A673 (cell line): ENCODE data around the gene WDR54. TPM values are rescaled to one million over a fixed set of nuclear protein-coding genes. Genes with fewer than 3 reads are reported as not detected.

Experiments used
- BruUV-seq: library from RNA; stranded (reverse); fragments of 400-500 nt; replicated peaks from 2 replicates; lab custom pipeline; 2021; lab: Mats Ljungman, UMichigan
- CTCF ChIA-PET: fragments of 300-600 bp; sonication (Branson Sonifier 250); formaldehyde crosslinking; loops from one replicate; lab custom pipeline; 2022; ENCODE audit warnings: antibody characterized with exemption; lab: Charles Lee
- POLR2A ChIA-PET: fragments of 300-600 bp; sonication (Branson Sonifier 250); formaldehyde crosslinking; loops from one replicate; lab custom pipeline; 2022; ENCODE audit warnings: antibody characterized with exemption; ENCODE audit not compliant: low non-redundant PET; lab: Charles Lee
- DNase-seq: peaks from one replicate; pipeline ENCODE4 v3.0.0-alpha.2; 2015; ENCODE audit warnings: low spot score
- H3K27ac ChIP-seq: fragments of 200-600 bp; sonication (generic); 2 replicates; pipeline ENCODE4 v1.5.1; 2016; ENCODE audit warnings: mixed run types, low read depth, mild to moderate bottlenecking, mixed read lengths, antibody characterized with exemption, low read length; ENCODE audit not compliant: poor library complexity, severe bottlenecking
- H3K27me3 ChIP-seq: fragments of 200-600 bp; sonication (generic); replicated peaks from 2 replicates; pipeline ENCODE4 v1.6.1; 2017; ENCODE audit warnings: mixed run types, low read depth, mild to moderate bottlenecking, mixed read lengths, antibody characterized with exemption, low read length; ENCODE audit not compliant: insufficient read depth, poor library complexity
- H3K36me3 ChIP-seq: fragments of 200-600 bp; sonication (generic); 2 replicates; pipeline ENCODE4 v1.6.1; 2016; ENCODE audit warnings: mixed run types, mild to moderate bottlenecking, mixed read lengths, antibody characterized with exemption, low read length; ENCODE audit not compliant: insufficient read depth, poor library complexity, severe bottlenecking
- H3K4me1 ChIP-seq: fragments of 200-600 bp; sonication (generic); 2 replicates; pipeline ENCODE4 v1.6.1; 2017; ENCODE audit warnings: mixed run types, mild to moderate bottlenecking, mixed read lengths, antibody characterized with exemption, low read length; ENCODE audit not compliant: insufficient read depth, poor library complexity, severe bottlenecking
- H3K4me3 ChIP-seq: fragments of 200-600 bp; sonication (generic); 2 replicates; pipeline ENCODE4 v1.5.1; 2016; ENCODE audit warnings: low read depth, mixed run types, mild to moderate bottlenecking, mixed read lengths, low read length; ENCODE audit not compliant: poor library complexity, severe bottlenecking
- H3K9me3 ChIP-seq: fragments of 200-600 bp; sonication (generic); 2 replicates; pipeline ENCODE4 v1.6.1; 2016; ENCODE audit warnings: mixed run types, low read depth, mild to moderate bottlenecking, mixed read lengths, antibody characterized with exemption, low read length; ENCODE audit not compliant: poor library complexity, severe bottlenecking
- EZH2 ChIP-seq: fragments of 200-600 bp; sonication (generic); IDR thresholded peaks from 2 replicates; pipeline ENCODE4 v1.6.1; 2017; ENCODE audit warnings: borderline replicate concordance, low read depth, mild to moderate bottlenecking, mixed read lengths, antibody characterized with exemption, low read length; ENCODE audit not compliant: poor library complexity, severe bottlenecking
- intact Hi-C: fragments of 100-400 bp; cut with micrococcal nuclease; formaldehyde crosslinking; loops from one replicate; pipeline ENCODE4 v1.10.0; 2022; ENCODE audit not compliant: unreplicated experiment
- total RNA-seq: library from RNA; stranded (reverse); gene quantifications from 2 replicates; pipeline ENCODE4 v1.2.3, GENCODE V29; 2021
- TF ChIP-seq, protein P1 (sequence below): fragments of 300-800, 200-600 bp; sonication (generic); conservative IDR thresholded peaks from 2 replicates; pipeline ENCODE4 v1.5.1; 2017; ENCODE audit warnings: low read depth, mild to moderate bottlenecking, antibody characterized with exemption, low read length, moderate library complexity, mixed read lengths

The WDR54 gene
- total RNA-seq, 1 experiment from 2014 or later, result 41.1 TPM

DNA sequence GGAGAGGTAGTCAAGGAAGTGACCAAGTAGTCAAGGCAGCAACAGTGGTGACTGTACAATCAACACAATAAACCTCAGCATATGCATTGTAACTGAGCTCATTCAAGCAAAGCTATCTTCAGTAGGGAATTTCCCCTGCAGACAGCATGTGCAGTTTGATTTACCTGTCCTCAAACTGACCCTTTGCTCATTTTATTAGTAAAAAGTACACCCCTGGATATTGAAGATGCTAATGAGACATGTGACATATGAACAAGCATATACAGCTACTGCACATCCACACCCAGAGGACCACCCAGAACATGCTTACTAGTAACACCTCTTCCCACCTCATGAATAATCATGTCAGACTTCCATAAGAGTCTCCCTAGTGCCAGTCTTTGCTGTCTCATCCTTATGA is 15.5 kb upstream of the WDR54 start:
- Histone ChIP-seq H3K4me3 (no peak overlapping the region), H3K27ac (no peak overlapping the region), H3K27me3 (no peaks in the 10 kb centered on the region), H3K36me3 (no peaks in the 10 kb centered on the region), H3K4me1 (no peaks in the 10 kb centered on the region), H3K9me3 (no peaks in the 10 kb centered on the region)
- intact Hi-C loops, result no loop called here
- ChIA-PET CTCF (no interaction called here), POLR2A (no interaction called here)
- DNase-seq, result no peak
- BruUV-seq, result no TSS peak
- TF ChIP-seq, protein P1, sequence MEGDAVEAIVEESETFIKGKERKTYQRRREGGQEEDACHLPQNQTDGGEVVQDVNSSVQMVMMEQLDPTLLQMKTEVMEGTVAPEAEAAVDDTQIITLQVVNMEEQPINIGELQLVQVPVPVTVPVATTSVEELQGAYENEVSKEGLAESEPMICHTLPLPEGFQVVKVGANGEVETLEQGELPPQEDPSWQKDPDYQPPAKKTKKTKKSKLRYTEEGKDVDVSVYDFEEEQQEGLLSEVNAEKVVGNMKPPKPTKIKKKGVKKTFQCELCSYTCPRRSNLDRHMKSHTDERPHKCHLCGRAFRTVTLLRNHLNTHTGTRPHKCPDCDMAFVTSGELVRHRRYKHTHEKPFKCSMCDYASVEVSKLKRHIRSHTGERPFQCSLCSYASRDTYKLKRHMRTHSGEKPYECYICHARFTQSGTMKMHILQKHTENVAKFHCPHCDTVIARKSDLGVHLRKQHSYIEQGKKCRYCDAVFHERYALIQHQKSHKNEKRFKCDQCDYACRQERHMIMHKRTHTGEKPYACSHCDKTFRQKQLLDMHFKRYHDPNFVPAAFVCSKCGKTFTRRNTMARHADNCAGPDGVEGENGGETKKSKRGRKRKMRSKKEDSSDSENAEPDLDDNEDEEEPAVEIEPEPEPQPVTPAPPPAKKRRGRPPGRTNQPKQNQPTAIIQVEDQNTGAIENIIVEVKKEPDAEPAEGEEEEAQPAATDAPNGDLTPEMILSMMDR, result no peak
- no peak for TF ChIP-seq EZH2

DNA sequence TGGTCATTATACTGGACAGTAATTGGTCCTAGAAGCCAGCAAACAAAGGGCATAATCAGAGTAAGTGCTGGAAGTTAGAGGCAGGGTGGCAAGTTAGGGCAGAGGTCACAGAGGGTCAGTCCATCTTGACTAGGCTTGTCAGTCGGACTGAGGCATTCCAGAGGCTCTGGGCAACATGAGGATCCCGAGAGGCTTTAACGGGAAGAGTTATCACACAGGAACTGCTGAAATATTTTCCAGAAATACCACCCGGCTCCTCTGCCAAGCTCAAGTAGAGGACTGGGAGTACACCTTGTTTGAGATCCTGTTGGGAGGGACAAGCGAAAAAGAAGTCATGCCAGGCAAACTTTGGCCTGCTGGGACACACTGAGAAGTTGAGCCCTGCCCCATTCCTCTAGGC is 13.8 kb upstream of the WDR54 start:
- Histone ChIP-seq H3K9me3 (no peaks in the 10 kb centered on the region), H3K27me3 (no peaks in the 10 kb centered on the region), H3K4me3 (no peak overlapping the region), H3K27ac (no peak overlapping the region), H3K36me3 (no peaks in the 10 kb centered on the region), H3K4me1 (no peaks in the 10 kb centered on the region)
- CTCF ChIA-PET, result interaction anchor here (1.2 kb wide), 1 partner anchor 73 kb away, joined by 5 read pairs; no protein-coding TSS in a partner anchor
- TF ChIP-seq, protein P1, result no peak
- TF ChIP-seq EZH2, result no peak
- intact Hi-C loops, result no loop called here
- no TSS peak for BruUV-seq
- no peak for DNase-seq
- POLR2A ChIA-PET, result no interaction called here

DNA sequence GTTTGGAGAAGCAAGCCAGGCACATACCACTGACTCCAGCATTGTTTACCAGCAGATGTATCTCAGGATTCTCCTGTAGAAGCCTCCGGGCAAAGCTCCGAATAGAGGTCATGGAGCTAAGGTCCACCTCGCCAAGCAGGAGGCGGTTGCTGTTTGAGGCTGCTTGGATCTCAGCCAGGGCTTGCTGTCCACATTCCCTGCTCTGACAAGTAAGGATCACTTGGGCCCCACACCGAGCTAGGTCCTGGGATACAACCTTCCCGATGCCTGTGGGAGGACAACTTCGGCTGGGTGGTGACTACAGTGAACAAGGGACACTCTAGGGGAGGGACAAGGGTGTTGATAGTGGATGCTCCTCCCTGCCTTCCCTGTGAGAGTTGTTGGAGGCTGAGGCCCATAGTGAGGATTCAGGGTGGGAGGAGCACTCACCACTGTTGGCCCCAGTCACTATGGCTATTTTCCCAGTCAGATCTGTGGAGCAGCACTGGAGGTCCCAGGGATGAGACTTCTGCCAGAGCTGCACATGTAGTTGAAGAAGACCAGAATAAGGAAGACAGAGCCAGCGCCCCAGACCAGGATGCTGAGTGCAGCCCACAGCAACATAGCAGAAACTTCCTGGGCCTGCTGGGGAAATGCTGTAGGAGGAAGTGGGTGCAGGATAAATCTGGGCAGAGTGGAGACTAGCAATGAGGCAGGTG is 8.4 kb upstream of the WDR54 start:
- no peaks in the 10 kb centered on the region for H3K27me3 ChIP-seq
- H3K4me1 ChIP-seq, result no peaks in the 10 kb centered on the region
- intact Hi-C loops, result no loop called here
- no TSS peak for BruUV-seq
- no peak overlapping the region for H3K27ac ChIP-seq
- ChIA-PET POLR2A (no interaction called here), CTCF (no interaction called here)
- DNase-seq, result no peak
- no peak overlapping the region for H3K4me3 ChIP-seq
- TF ChIP-seq EZH2, result no peak
- TF ChIP-seq, protein P1, result no peak
- no peaks in the 10 kb centered on the region for H3K9me3 ChIP-seq
- H3K36me3 ChIP-seq, result no peaks in the 10 kb centered on the region
